ENCODE data around the gene GARS1.

GRCh38 chr7:30583181-30583580, 11.5 kb upstream of the GARS1 start:
- TF ChIP-seq EZH2 (IDR thresholded peaks at IDR 0.05; ENCODE audit: insufficient read depth, poor library complexity, severe bottlenecking), result no peak
- no peak for TF ChIP-seq EZH2phosphoT487 (IDR thresholded peaks at IDR 0.05; ENCODE audit: insufficient read depth, low read depth)
